ENCODE data around the gene PPP2R1B.

Gene PPP2R1B

DNA sequence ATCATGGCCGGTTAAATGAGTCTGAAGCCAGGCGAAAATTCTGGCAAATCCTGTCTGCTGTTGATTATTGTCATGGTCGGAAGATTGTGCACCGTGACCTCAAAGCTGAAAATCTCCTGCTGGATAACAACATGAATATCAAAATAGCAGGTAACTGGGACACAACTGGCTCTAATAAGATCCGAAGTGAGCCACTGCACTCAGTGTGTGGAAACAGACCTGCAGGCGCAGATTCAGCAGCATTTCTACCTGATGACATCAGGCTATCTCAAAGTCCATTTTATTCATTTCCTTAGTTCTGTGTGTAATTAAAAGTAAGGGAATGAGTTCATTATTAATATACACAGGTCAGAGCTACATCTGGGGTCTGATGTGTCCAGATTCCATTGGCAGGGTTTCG, 78.2 kb downstream of the PPP2R1B start:
- no peak for DNase-seq

DNA sequence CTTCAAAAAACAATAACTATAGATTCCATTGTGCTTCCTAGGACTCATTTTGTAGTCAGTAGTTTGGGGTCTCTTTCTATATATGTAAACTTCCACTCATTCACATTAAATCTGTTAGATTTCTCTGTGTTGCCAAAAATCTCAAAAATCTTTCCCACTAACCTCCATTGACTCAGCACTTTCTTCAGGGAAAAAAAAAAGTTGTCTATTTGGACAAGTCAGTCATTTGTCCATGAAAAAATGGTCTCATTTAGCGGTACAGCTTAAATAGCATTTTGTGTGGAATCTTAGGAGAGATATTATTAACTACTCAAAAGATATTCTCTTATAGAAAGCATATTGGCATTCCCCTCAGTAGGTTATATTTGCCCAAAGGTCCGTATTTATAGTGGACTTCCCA, 81.9 kb downstream of the PPP2R1B start:
- DNase-seq = no peak

DNA sequence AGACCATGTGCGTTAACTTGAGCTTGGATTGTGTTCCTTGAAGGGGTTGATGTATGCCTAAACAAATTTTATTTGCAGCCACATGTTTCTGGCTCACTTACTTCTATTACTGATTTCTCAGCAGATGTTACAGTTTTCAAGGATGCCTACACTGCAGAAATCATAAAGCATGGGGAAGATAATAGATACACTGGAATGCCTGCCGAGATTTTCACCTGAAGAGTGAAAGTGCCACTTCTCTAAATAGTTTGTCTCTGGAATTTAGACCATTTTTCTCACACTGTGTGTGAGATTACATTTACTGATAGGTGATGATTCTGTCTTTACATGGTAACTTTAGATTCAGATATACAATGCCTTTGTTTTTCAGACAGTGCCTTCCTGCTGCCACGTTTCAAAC, 82.4 kb downstream of the PPP2R1B start:
- DNase-seq = no peak

DNA sequence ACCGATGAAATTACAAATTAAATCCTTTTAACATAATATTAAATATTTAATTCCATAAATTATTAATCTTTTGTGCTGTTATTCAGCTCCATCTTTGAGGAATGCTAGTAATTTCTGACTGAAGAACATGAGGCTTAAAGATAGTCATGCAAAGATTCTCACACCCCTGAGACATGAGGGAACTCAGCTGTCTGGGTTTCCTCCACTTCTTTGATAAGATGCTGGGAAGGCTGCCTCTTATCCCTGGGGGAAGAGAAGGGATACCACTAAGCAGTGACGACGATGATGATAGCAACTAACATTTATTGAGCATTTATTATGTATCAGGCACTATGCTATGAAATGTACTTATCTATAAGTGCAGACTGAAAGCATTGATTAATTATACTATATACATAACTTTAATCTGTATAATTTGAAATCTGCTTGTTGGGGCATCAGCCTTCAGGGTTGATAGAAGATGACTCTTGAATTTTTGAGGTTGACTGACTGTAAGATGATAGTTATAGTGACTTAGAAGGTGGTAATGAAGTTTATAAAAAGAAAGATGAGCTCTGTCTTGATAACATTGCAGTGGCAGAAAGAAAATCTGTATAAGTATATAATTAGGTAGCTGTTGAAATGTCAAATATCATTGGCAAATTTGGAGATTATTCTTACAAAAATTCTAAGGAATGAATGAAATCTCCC, 85.6 kb downstream of the PPP2R1B start:
- DNase-seq = no peak
